Stimulated activated memory B cell treated with anti-CD40 and anti-IgM and Interleukin-4, amounts not matched to agents 10 μg/mL and 1 μg/mL and 100 μg/mL, for 72 hours (primary cell): Measurements from ENCODE around the gene LSM12.
A peak's percentile ranks its signal among the peaks of the same experiment; 100 is the strongest.
"Not testable (repeated sequence)": the region's sequence is repeated elsewhere in the genome, so short reads cannot be mapped to it uniquely, and the experiment has no call there.

ENCODE experiments used
- ATAC-seq: fragments of 150-1000 bp; cut with Tn5 transposase; 2 replicates; pipeline ENCODE4 v1.10.0; 2021
- H3K27ac Mint-ChIP-seq: one replicate; pipeline ENCODE4 v1.8.0; 2022; ENCODE audit warnings: mild to moderate bottlenecking, mixed read lengths
- H3K27me3 Mint-ChIP-seq: one replicate; pipeline ENCODE4 v1.8.0; 2022; ENCODE audit warnings: mixed read lengths
- H3K36me3 Mint-ChIP-seq: one replicate; pipeline ENCODE4 v1.8.0; 2022; ENCODE audit warnings: mixed read lengths
- H3K4me1 Mint-ChIP-seq: one replicate; pipeline ENCODE4 v1.8.0; 2022; ENCODE audit warnings: mixed read lengths
- H3K4me3 Mint-ChIP-seq: one replicate; pipeline ENCODE4 v1.8.0; 2022; ENCODE audit warnings: mild to moderate bottlenecking, moderate library complexity, mixed read lengths
- H3K9me3 Mint-ChIP-seq: one replicate; pipeline ENCODE4 v1.8.0; 2022; ENCODE audit warnings: mixed read lengths

LSM12 gene

GRCh38 chr17:44071198-44071520 lies 4.7 kb upstream of the LSM12 start:
- no peak for ATAC-seq
- no peaks in the 10 kb centered on the region for H3K27me3 Mint-ChIP-seq
- H3K36me3 Mint-ChIP-seq = peaks cover 11% of the 10 kb centered on the region
- H3K9me3 Mint-ChIP-seq = no peaks in the 10 kb centered on the region
- peak overlapping the region; percentile 98 for H3K27ac Mint-ChIP-seq
- H3K4me3 Mint-ChIP-seq = peak overlapping the region; percentile 94
- peaks cover 44% of the 10 kb centered on the region for H3K4me1 Mint-ChIP-seq

GRCh38 chr17:44070455-44071197 lies 4.2 kb upstream of the LSM12 start, which contains the start of gene G6PC3:
G6PC3 (plus strand) TSS chr17:44070735; CDS start chr17:44070966, 231 bp downstream.
- H3K4me3 Mint-ChIP-seq = peak within 1 kb of the TSS; percentile 94
- peak within 1 kb of the TSS; percentile 98 for H3K27ac Mint-ChIP-seq
- peak; percentile 92 for ATAC-seq
- H3K36me3 Mint-ChIP-seq = peaks cover 6% of the 10 kb centered on the region
- H3K9me3 Mint-ChIP-seq = no peaks in the 10 kb centered on the region
- peaks cover 45% of the 10 kb centered on the region for H3K4me1 Mint-ChIP-seq
- H3K27me3 Mint-ChIP-seq = no peaks in the 10 kb centered on the region

- Mint-ChIP-seq H3K27me3 (no peaks in the 10 kb centered on the region), H3K4me1 (peaks cover 48% of the 10 kb centered on the region), H3K4me3 (peak overlapping the region; percentile 94), H3K36me3 (no peaks in the 10 kb centered on the region), H3K9me3 (no peaks in the 10 kb centered on the region), H3K27ac (peak overlapping the region; percentile 98)
- no peak for ATAC-seq
Observed at GRCh38 chr17:44069974-44070454, 3.5 kb upstream of the LSM12 start.

GRCh38 chr17:44067545-44067940 lies 1.1 kb upstream of the LSM12 start:
- Mint-ChIP-seq H3K27me3 (no peaks in the 10 kb centered on the region), H3K27ac (no peak overlapping the region), H3K4me1 (peaks cover 54% of the 10 kb centered on the region), H3K4me3 (no peak overlapping the region), H3K36me3 (peaks cover 8% of the 10 kb centered on the region), H3K9me3 (no peaks in the 10 kb centered on the region)
- ATAC-seq = no peak

GRCh38 chr17:44065668-44066203 lies 735 bp downstream of the LSM12 start:
- Mint-ChIP-seq H3K9me3 (no peaks in the 10 kb centered on the region), H3K27ac (peak overlapping the region; percentile 87), H3K4me1 (peaks cover 38% of the 10 kb centered on the region), H3K27me3 (no peaks in the 10 kb centered on the region), H3K4me3 (peak overlapping the region; percentile 90), H3K36me3 (peaks cover 26% of the 10 kb centered on the region)
- no peak for ATAC-seq

GRCh38 chr17:44063704-44064639 lies 2.5 kb downstream of the LSM12 start:
- Mint-ChIP-seq H3K27ac (no peak overlapping the region), H3K4me3 (no peak overlapping the region), H3K9me3 (no peaks in the 10 kb centered on the region), H3K36me3 (peaks cover 36% of the 10 kb centered on the region), H3K4me1 (peaks cover 28% of the 10 kb centered on the region), H3K27me3 (no peaks in the 10 kb centered on the region)
- ATAC-seq = no peak

- Mint-ChIP-seq H3K9me3 (no peaks in the 10 kb centered on the region), H3K4me1 (peaks cover 28% of the 10 kb centered on the region), H3K27me3 (no peaks in the 10 kb centered on the region), H3K36me3 (peaks cover 41% of the 10 kb centered on the region), H3K4me3 (no peak overlapping the region), H3K27ac (no peak overlapping the region)
- no peak for ATAC-seq
Observed at GRCh38 chr17:44062871-44063270, 3.6 kb downstream of the LSM12 start.

- no peak overlapping the region for H3K4me3 Mint-ChIP-seq
- no peaks in the 10 kb centered on the region for H3K27me3 Mint-ChIP-seq
- H3K36me3 Mint-ChIP-seq = peaks cover 41% of the 10 kb centered on the region
- peaks cover 21% of the 10 kb centered on the region for H3K4me1 Mint-ChIP-seq
- ATAC-seq = no peak
- no peak overlapping the region for H3K27ac Mint-ChIP-seq
- no peaks in the 10 kb centered on the region for H3K9me3 Mint-ChIP-seq
Observed at GRCh38 chr17:44061446-44061845, 5.0 kb downstream of the LSM12 start.

- no peak for ATAC-seq
- Mint-ChIP-seq H3K27me3 (no peaks in the 10 kb centered on the region), H3K4me1 (peaks cover 17% of the 10 kb centered on the region), H3K27ac (no peak overlapping the region), H3K9me3 (no peaks in the 10 kb centered on the region), H3K4me3 (no peak overlapping the region), H3K36me3 (peaks cover 49% of the 10 kb centered on the region)
Observed at GRCh38 chr17:44059101-44059892, 7.2 kb downstream of the LSM12 start.

GRCh38 chr17:44053125-44053872 lies 13.2 kb downstream of the LSM12 start:
- H3K36me3 Mint-ChIP-seq = peaks cover 42% of the 10 kb centered on the region
- H3K27ac Mint-ChIP-seq = no peak overlapping the region
- no peak overlapping the region for H3K4me3 Mint-ChIP-seq
- ATAC-seq = no peak
- H3K9me3 Mint-ChIP-seq = no peaks in the 10 kb centered on the region
- H3K4me1 Mint-ChIP-seq = peaks cover 5% of the 10 kb centered on the region
- H3K27me3 Mint-ChIP-seq = no peaks in the 10 kb centered on the region

- Mint-ChIP-seq H3K36me3 (peaks cover 50% of the 10 kb centered on the region), H3K27me3 (no peaks in the 10 kb centered on the region), H3K9me3 (no peaks in the 10 kb centered on the region), H3K27ac (no peak overlapping the region), H3K4me1 (no peaks in the 10 kb centered on the region), H3K4me3 (no peak overlapping the region)
- no peak for ATAC-seq
Observed at GRCh38 chr17:44049294-44050060, 17.0 kb downstream of the LSM12 start.

GRCh38 chr17:44046893-44047292 lies 19.6 kb downstream of the LSM12 start:
- H3K36me3 Mint-ChIP-seq = peaks cover 35% of the 10 kb centered on the region
- not testable (repeated sequence) for H3K27me3 Mint-ChIP-seq, H3K9me3 Mint-ChIP-seq, ATAC-seq, H3K27ac Mint-ChIP-seq, H3K4me3 Mint-ChIP-seq
- H3K4me1 Mint-ChIP-seq = peaks cover 11% of the 10 kb centered on the region

- ATAC-seq = no peak
- Mint-ChIP-seq H3K4me1 (peaks cover 20% of the 10 kb centered on the region), H3K27ac (no peak overlapping the region), H3K27me3 (no peaks in the 10 kb centered on the region), H3K9me3 (no peaks in the 10 kb centered on the region), H3K4me3 (no peak overlapping the region), H3K36me3 (peaks cover 32% of the 10 kb centered on the region)
Observed at GRCh38 chr17:44045486-44045885, 21.0 kb downstream of the LSM12 start.

- H3K9me3 Mint-ChIP-seq = no peaks in the 10 kb centered on the region
- H3K36me3 Mint-ChIP-seq = peaks cover 27% of the 10 kb centered on the region
- H3K4me1 Mint-ChIP-seq = peaks cover 20% of the 10 kb centered on the region
- H3K27me3 Mint-ChIP-seq = no peaks in the 10 kb centered on the region
- no peak overlapping the region for H3K4me3 Mint-ChIP-seq
- ATAC-seq = no peak
- H3K27ac Mint-ChIP-seq = no peak overlapping the region
Observed at GRCh38 chr17:44044071-44044470, 22.4 kb downstream of the LSM12 start.
